ENCODE measurements around the gene ANG. TPM values are rescaled to one million over a fixed set of nuclear protein-coding genes. Genes with fewer than 3 reads are reported as not detected.

Gene ANG
- polyA plus RNA-seq, 1 of the 3 experiments (the other 2 are of a cell fraction): 3.6 TPM

- TF ChIP-seq REST (IDR thresholded peaks at IDR 0.05; ENCODE audit: low read depth, low read length) (0 out of 2 replicates have a peak, but pooled peaks have one; percentile 21), EP300 (IDR thresholded peaks at IDR 0.05; ENCODE audit: borderline replicate concordance in 1 of 2, low read depth in 1 of 2, low read length in 1 of 2) (peak in 1 of 2 experiments; percentile 11; a peak in 1 of 4 replicates), NRF1 (IDR thresholded peaks at IDR 0.05; ENCODE audit: low read depth, low read length) (no peak), CTCF (IDR thresholded peaks at IDR 0.05) (no peak), ELF1 (IDR thresholded peaks at IDR 0.05) (no peak), MXI1 (IDR thresholded peaks at IDR 0.05; ENCODE audit: low read depth, low read length) (no peak; the same call in 1 of the 2 replicates)
Observed at GRCh38 chr14:20683891-20684661, 4.5 kb upstream of the ANG start, which contains the start of gene RNASE4 (continued).

- Histone ChIP-seq H3K4me2 (peak overlapping the region; percentile 97), H3K4me3 (ENCODE audit: low read depth in 2 of 2, low read length in 1 of 2) (peak overlapping the region; percentile 93 to 97), H3K9ac (peak overlapping the region; percentile 97), H4K20me1 (ENCODE audit: insufficient read depth) (no peaks in the 10 kb centered on the region), H3K79me2 (ENCODE audit: insufficient read depth) (no peaks in the 10 kb centered on the region), H3K27me3 (ENCODE audit: insufficient read depth) (no peaks in the 10 kb centered on the region), H3K27ac (ENCODE audit: low read depth in 2 of 2, low read length in 1 of 2) (peak overlapping the region in 1 of 2 experiments; percentile 98; a peak in 2 of 4 replicates), H3K36me3 (replicated peaks in 1 of 2; ENCODE audit: control insufficient read depth in 1 of 2, insufficient read depth in 2 of 2, low read length in 1 of 2) (no peaks in the 10 kb centered on the region), H3K9me3 (no peaks in the 10 kb centered on the region), H3F3A (replicated peaks; ENCODE audit: insufficient read depth) (peaks cover 39% of the 10 kb centered on the region), H3K9me2 (no peaks in the 10 kb centered on the region), H3K4me1 (ENCODE audit: control insufficient read depth in 1 of 2, insufficient read depth in 2 of 2, low read depth in 1 of 2, low read length in 1 of 2) (peaks cover 5 to 26% of the 10 kb centered on the region in 2 experiments; a peak in 3 of 4 replicates), H2AFZ (ENCODE audit: low read depth) (peak overlapping the region; percentile 99)
- WGBS (ENCODE audit: low lambda C conversion rate): 27% methylated on average over 22 of the region's 22 CpGs
- CTCF ChIA-PET: interaction anchor here (0.9 to 4.0 kb wide), 6 partner anchors 71 to 357 kb away, joined by 3 to 22 read pairs (median 4); no protein-coding TSS in a partner anchor
- no peak for DNase-seq
- TF ChIP-seq USF1 (IDR thresholded peaks at IDR 0.05; ENCODE audit: borderline replicate concordance, low read depth) (no peak), EZH2phosphoT487 (IDR thresholded peaks at IDR 0.05; ENCODE audit: borderline replicate concordance, low read depth) (no peak), FOXM1 (IDR thresholded peaks at IDR 0.05; ENCODE audit: low read depth) (no peak), JUND (IDR thresholded peaks at IDR 0.05) (no peak), REST (IDR thresholded peaks at IDR 0.05; ENCODE audit: low read depth, low read length) (no peak), SIN3A (IDR thresholded peaks at IDR 0.05; ENCODE audit: borderline replicate concordance, low read depth, low read length) (no peak), TCF12 (IDR thresholded peaks at IDR 0.05) (no peak), MEF2A (IDR thresholded peaks at IDR 0.05; ENCODE audit: borderline replicate concordance, low read depth) (no peak), IRF3 (IDR thresholded peaks at IDR 0.05; ENCODE audit: low read depth, low read length) (no peak), GATA2 (CRISPR knock-in tag; IDR thresholded peaks at IDR 0.05) (no peak)
- POLR2A ChIA-PET: no interaction called here
Observed at GRCh38 chr14:20684662-20685456, 3.7 kb upstream of the ANG start.

Measured in SK-N-SH (cell line).